Measurements from ENCODE around the gene HRH3. TPM values are rescaled to one million over a fixed set of nuclear protein-coding genes. Genes with fewer than 3 reads are reported as not detected.

Gene HRH3
- total RNA-seq, 4 donors from 2014 or later = not detected

DNA sequence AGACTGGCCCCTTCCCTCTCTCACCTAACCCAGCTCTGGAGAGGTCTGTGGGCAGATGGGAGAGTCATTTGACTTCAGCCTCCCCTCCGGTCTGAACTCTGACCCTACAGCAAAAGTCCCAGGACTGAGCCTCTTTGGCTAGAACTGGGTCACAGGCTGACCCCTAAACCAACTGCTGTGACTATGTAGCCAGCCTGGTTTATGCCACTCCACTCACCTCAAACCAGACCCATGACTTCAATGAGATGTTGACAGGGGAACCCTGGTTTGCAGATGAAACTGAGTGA is 17.4 kb upstream of the HRH3 start:
- intact Hi-C loops (cut with DNase I; ENCODE audit: low total_unique reads) = loop anchor here (5.0 kb wide), 1 partner anchor 95 kb away; the partner anchor contains the start of genes PSMA7 and SS18L1

DNA sequence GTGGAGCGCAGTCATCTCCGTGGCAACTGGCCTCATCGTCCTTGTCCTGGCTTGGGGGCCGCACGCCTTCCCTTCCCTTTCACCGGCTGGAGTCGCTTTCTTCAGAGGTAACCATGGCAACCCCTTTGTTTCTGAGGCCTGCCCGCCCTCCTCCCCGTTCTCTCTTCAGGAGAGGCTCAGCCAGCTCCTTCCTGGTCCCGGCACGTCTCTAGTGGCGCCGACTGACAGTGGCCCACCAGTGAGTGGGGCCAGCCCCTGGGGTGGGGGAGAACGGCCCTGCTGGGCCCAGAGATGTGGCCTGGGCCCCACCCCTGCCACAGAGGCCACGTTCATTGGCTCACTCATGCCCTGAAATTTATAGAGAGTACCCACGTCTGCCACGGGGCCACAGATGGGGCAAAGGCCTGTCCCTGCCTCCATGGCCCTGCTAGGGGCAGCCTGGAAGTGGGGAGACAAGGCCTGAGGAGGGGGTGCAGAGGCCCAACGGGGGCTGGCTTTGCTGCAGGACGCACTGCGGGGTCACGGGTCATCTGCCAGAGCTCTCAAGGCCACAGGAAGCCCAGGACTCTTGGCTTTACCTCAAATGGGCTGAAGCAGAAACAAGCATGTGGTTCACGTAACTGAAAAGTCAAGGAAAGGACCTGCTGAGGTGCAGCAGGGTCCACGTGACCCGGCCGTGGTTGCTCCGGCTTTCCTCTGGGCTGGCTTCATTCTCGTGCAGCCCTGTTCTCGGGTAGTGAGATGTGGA is 16.9 kb upstream of the HRH3 start:
- peaks cover 46 to 48% of the 10 kb centered on the region in 2 donors for H3K4me1 ChIP-seq
- no peak for TF ChIP-seq POLR2A (IDR thresholded peaks at IDR 0.05)
- TF ChIP-seq, protein P1, sequence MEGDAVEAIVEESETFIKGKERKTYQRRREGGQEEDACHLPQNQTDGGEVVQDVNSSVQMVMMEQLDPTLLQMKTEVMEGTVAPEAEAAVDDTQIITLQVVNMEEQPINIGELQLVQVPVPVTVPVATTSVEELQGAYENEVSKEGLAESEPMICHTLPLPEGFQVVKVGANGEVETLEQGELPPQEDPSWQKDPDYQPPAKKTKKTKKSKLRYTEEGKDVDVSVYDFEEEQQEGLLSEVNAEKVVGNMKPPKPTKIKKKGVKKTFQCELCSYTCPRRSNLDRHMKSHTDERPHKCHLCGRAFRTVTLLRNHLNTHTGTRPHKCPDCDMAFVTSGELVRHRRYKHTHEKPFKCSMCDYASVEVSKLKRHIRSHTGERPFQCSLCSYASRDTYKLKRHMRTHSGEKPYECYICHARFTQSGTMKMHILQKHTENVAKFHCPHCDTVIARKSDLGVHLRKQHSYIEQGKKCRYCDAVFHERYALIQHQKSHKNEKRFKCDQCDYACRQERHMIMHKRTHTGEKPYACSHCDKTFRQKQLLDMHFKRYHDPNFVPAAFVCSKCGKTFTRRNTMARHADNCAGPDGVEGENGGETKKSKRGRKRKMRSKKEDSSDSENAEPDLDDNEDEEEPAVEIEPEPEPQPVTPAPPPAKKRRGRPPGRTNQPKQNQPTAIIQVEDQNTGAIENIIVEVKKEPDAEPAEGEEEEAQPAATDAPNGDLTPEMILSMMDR (IDR thresholded peaks at IDR 0.05 in 4 of 5, conservative IDR thresholded peaks at IDR 0.05 in 1 of 5) = no peak
- no peak for ATAC-seq
- in situ Hi-C loops (cut with MboI; ENCODE audit: low sequenced_read_pairs in 4 of 4) = no loop called here
- no peaks in the 10 kb centered on the region for H3K36me3 ChIP-seq
- H3K27me3 ChIP-seq = no peaks in the 10 kb centered on the region
- no peaks in the 10 kb centered on the region for H3K9me3 ChIP-seq
- H3K27ac ChIP-seq = peak overlapping the region; percentile 73 to 87 (median 76)
- DNase-seq = no peak
- intact Hi-C loops (cut with DNase I; ENCODE audit: low total_unique reads) = loop anchor here (5.0 kb wide), 1 partner anchor 95 kb away; the partner anchor contains the start of genes PSMA7 and SS18L1
- no peak overlapping the region for H3K4me3 ChIP-seq

More for the DNA sequence above, 17.4 kb upstream of the HRH3 start:
- TF ChIP-seq POLR2A (IDR thresholded peaks at IDR 0.05) = no peak
- TF ChIP-seq, protein P1 (IDR thresholded peaks at IDR 0.05 in 4 of 5, conservative IDR thresholded peaks at IDR 0.05 in 1 of 5) = no peak
- H3K4me1 ChIP-seq = peaks cover 46 to 54% of the 10 kb centered on the region in 2 donors
- H3K9me3 ChIP-seq = no peaks in the 10 kb centered on the region
- H3K4me3 ChIP-seq = peak overlapping the region in 3 of 4 donors; percentile 40 to 62 (median 51)
- no peaks in the 10 kb centered on the region for H3K36me3 ChIP-seq
- DNase-seq = no peak
- H3K27ac ChIP-seq = peak overlapping the region; percentile 73 to 87 (median 76)
- in situ Hi-C loops (cut with MboI; ENCODE audit: low sequenced_read_pairs in 4 of 4) = no loop called here
- no peaks in the 10 kb centered on the region for H3K27me3 ChIP-seq
- no peak for ATAC-seq

DNA sequence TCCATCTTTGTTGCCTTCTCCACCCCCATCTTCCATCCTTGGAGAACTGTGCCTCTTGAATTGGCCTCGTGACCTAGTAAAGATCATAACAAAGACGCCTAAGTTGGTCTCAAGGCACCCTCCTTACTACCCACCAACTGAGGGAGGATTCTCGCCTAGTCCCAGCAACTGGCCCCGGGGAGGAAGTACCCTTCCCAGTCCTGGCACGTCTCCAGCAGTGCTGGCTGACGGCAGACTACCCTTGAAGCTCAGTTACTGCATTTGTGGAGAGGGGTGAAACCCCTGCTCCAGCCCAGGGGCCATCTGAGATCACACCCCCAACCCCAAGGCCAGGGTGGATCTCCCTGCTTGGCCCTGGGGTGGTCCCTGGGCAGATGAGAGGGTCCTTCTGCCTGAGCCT is 16.1 kb upstream of the HRH3 start:
- Histone ChIP-seq H3K9me3 (no peaks in the 10 kb centered on the region), H3K36me3 (no peaks in the 10 kb centered on the region), H3K27me3 (no peaks in the 10 kb centered on the region), H3K4me1 (peaks cover 42 to 43% of the 10 kb centered on the region in 2 donors), H3K27ac (peak overlapping the region in 1 of 4 donors; percentile 12), H3K4me3 (no peak overlapping the region)
- intact Hi-C loops (cut with DNase I; ENCODE audit: low total_unique reads) (loop anchor here (5.0 kb wide), 1 partner anchor 94 kb away; the partner anchor contains the start of genes PSMA7 and SS18L1), in situ Hi-C loops (cut with MboI; ENCODE audit: low sequenced_read_pairs in 4 of 4) (no loop called here)
- TF ChIP-seq POLR2A (IDR thresholded peaks at IDR 0.05) = no peak
- TF ChIP-seq, protein P1 (IDR thresholded peaks at IDR 0.05 in 4 of 5, conservative IDR thresholded peaks at IDR 0.05 in 1 of 5) = no peak
- no peak for ATAC-seq
- DNase-seq = no peak

DNA sequence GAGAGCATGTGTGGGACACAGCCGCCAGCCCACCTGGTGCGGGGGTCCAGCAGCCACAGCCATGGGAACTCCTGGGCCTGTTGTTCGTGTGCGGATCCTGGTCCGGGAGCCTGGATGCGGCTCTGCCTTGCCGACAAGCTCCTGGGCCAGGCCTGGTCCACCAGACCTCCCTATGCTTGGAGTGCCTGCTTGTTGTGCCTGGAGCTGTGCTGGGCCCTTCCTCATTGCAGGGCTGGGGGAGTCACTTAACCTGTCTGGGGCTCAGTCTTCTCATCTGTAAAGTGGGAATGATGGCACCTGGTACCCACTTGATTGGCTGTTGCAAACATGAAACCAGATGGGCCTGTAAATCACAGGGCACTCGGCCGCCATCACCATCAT is 15.7 kb upstream of the HRH3 start:
- no peaks in the 10 kb centered on the region for H3K27me3 ChIP-seq
- intact Hi-C loops (cut with DNase I; ENCODE audit: low total_unique reads) = loop anchor here (5.0 kb wide), 1 partner anchor 93 kb away; the partner anchor contains the start of genes PSMA7 and SS18L1
- no peaks in the 10 kb centered on the region for H3K36me3 ChIP-seq
- in situ Hi-C loops (cut with MboI; ENCODE audit: low sequenced_read_pairs in 4 of 4) = no loop called here
- H3K9me3 ChIP-seq = no peaks in the 10 kb centered on the region
- H3K4me3 ChIP-seq = no peak overlapping the region
- TF ChIP-seq, protein P1 (IDR thresholded peaks at IDR 0.05 in 4 of 5, conservative IDR thresholded peaks at IDR 0.05 in 1 of 5) = no peak
- no peak for TF ChIP-seq POLR2A (IDR thresholded peaks at IDR 0.05)
- peaks cover 42 to 43% of the 10 kb centered on the region in 2 donors for H3K4me1 ChIP-seq
- no peak for ATAC-seq
- no peak for DNase-seq
- H3K27ac ChIP-seq = peak overlapping the region; percentile 48 to 77 (median 63)

Measured in gastrocnemius medialis (tissue), 4 donors.